Heart left ventricle (tissue), 16 donors: ENCODE data around the gene CELF4. TPM values are rescaled to one million over a fixed set of nuclear protein-coding genes. Genes with fewer than 3 reads are reported as not detected.

Source experiments
- ATAC-seq, 4 donors: fragments of 200-7000 bp; cut with Tn5 transposase; one replicate each; pipeline ENCODE4 v1.9.1; 2020 to 2022; ENCODE audit warnings: moderate library complexity in 4 of 4, mild to moderate bottlenecking in 3 of 4, moderate number of reproducible peaks in 1 of 4
- DNase-seq, 5 donors: peaks; one replicate each; pipeline ENCODE4 v3.0.0-alpha.2; 2020
- H3K27ac ChIP-seq, 12 donors: fragments of 200-600 bp; sonication (generic) in 4 of 12; one replicate each; pipeline versions ENCODE4 v1.5.0 to v1.8.0; 2016 to 2022; ENCODE audit warnings: mild to moderate bottlenecking in 2 of 12
- H3K27me3 ChIP-seq, 9 donors: fragments of 200-600 bp; sonication (generic) in 2 of 9; one replicate each; pipeline versions ENCODE4 v1.5.1 to v1.8.0; 2016 to 2022; ENCODE audit warnings: mild to moderate bottlenecking in 3 of 9
- H3K36me3 ChIP-seq, 9 donors: fragments of 200-600 bp; sonication (generic) in 2 of 9; one replicate each; pipeline versions ENCODE4 v1.5.0 to v1.8.0; 2018 to 2022; ENCODE audit warnings: mild to moderate bottlenecking in 2 of 9
- H3K4me1 ChIP-seq, 12 donors: fragments of 200-600 bp; sonication (generic) in 4 of 12; one replicate each; pipeline versions ENCODE4 v1.5.0 to v1.8.0; 2016 to 2022; ENCODE audit warnings: mild to moderate bottlenecking in 3 of 12
- H3K4me3 ChIP-seq, 12 donors: fragments of 200-600 bp; sonication (generic) in 4 of 12; one replicate each; pipeline versions ENCODE4 v1.5.0 to v1.8.0; 2017 to 2022; ENCODE audit warnings: mild to moderate bottlenecking in 9 of 12, moderate library complexity in 4 of 12
- H3K9me3 ChIP-seq, 12 donors: fragments of 200-600 bp; sonication (generic) in 4 of 12; one replicate each; pipeline versions ENCODE4 v1.5.0 to v1.8.0; 2016 to 2022; ENCODE audit warnings: mild to moderate bottlenecking in 1 of 12
- CTCF ChIP-seq, 12 donors: fragments of 200-600 bp; sonication (generic) in 4 of 12; IDR thresholded peaks; one replicate each; pipeline versions ENCODE4 v1.5.0 to v1.8.0; 2018 to 2022; ENCODE audit warnings: antibody characterized with exemption in 12 of 12, mild to moderate bottlenecking in 5 of 12
- POLR2A ChIP-seq, 2 donors: fragments of 450-650 bp; IDR thresholded peaks; one replicate each; pipeline ENCODE4 v1.6.1; 2017; ENCODE audit warnings: antibody characterized with exemption in 2 of 2, mild to moderate bottlenecking in 2 of 2, moderate library complexity in 2 of 2
- WGBS, 4 donors: extraction: QIAGEN DNeasy Blood & Tissue Kit in 2 of 4; methylation state at CpG; one replicate each; pipeline versions ENCODE4 v1.1.5 to v1.1.7; 2013 to 2018; 5-methylcytosine and 5-hydroxymethylcytosine counted together
- intact Hi-C, 10 donors: fragments of 100-400 bp; cut with DNase I; formaldehyde crosslinking; loops; one replicate each; pipeline versions ENCODE4 v1.11.1 to v1.14.2; 2022
- polyA plus RNA-seq, 2 donors: library from polyadenylated mRNA; stranded (reverse); fragments of 200-250 nt; gene quantifications; one replicate each; pipeline ENCODE4 v1.2.3, GENCODE V29; 2013
- total RNA-seq, 9 donors: library from RNA; depleted of rRNA in 2 of 9; stranded (reverse); fragments of >200 nt in 2 of 9; fragmentation: NEBNext Ultra II Directional in 3 of 9; extraction: Animal tissue kit (Norgen Biotek cat#: 25700) in 3 of 9; gene quantifications; one replicate each; pipeline versions ENCODE4 v1.1.0 to v1.2.4, GENCODE V29; 2016 to 2023
- donor health status: ischemic (EF 13 %, LVEDD 7.1; RV severe dilation, severe dysfunction).
- donor health status: healthy with polysubstance abuse.
- donor health status: DM: no; HTN: yes; CAD: no.
- donor health status: DM: no; HTN: no; CAD: no.
- donor health status: ischemic (EF 25% LVEDD 6.9; RV normal size, moderate dysfunction).
- donor health status: ischemic (EF 25% LVEDD 5.7; RV mildly dilated, moderate dysfunction).
- donor health status: healthy.
- donor health status: DM: yes; HTN: yes; CAD: no.
- donor health status: ischemic (EF 35%, LVEDD 5.7; RV mildly dilated, moderate dysfunction).
- donor health status: nonischemic (EF 11% LVEDD 7.7; RV severe dilation, severe dysfunction).
- donor health status: DM: yes; HTN: yes; CAD: no.
- donor health status: PGD.
- donor health status: ischemic (EF 29% LVEDD 5.4; RV normal size, mild dysfunction).
- donor health status: nonischemic (EF 23%, LVEDD 6.1; RV moderate dilation, normal function).

CELF4 gene
- total and polyA plus RNA-seq, 11 donors, result 0.11 to 0.67 (median 0.40) TPM; not detected in 3

- no peaks in the 10 kb centered on the region for H3K36me3 ChIP-seq
- intact Hi-C loops, result loop anchor here in 1 of 10 donors (10.0 kb wide), 1 partner anchor 223 kb away; no protein-coding TSS in a partner anchor
- no peak for TF ChIP-seq POLR2A (IDR thresholded peaks at IDR 0.05)
- no peak for TF ChIP-seq CTCF (IDR thresholded peaks at IDR 0.05)
- WGBS, 4 donors, result 64 to 67% (median 64%) methylated on average over 5 of the region's 5 CpGs
- H3K9me3 ChIP-seq, result no peaks in the 10 kb centered on the region
- H3K27ac ChIP-seq, result no peak overlapping the region
- ATAC-seq (no peak), DNase-seq (no peak)
- no peak overlapping the region for H3K4me3 ChIP-seq
- H3K4me1 ChIP-seq, result no peaks in the 10 kb centered on the region
- H3K27me3 ChIP-seq, result peaks cover 0 to 51% (median 5%) of the 10 kb centered on the region in 9 donors
Measured at GRCh38 chr18:37552286-37552685, 13.3 kb downstream of the CELF4 start.

GRCh38 chr18:37551846-37552245, 13.8 kb downstream of the CELF4 start:
- WGBS, 4 donors, result 74 to 77% (median 76%) methylated on average over 8 of the region's 8 CpGs
- Histone ChIP-seq H3K9me3 (no peaks in the 10 kb centered on the region), H3K27me3 (peaks cover 0 to 51% (median 5%) of the 10 kb centered on the region in 9 donors), H3K36me3 (no peaks in the 10 kb centered on the region), H3K4me1 (no peaks in the 10 kb centered on the region), H3K27ac (no peak overlapping the region), H3K4me3 (no peak overlapping the region)
- DNase-seq, result no peak
- TF ChIP-seq POLR2A (IDR thresholded peaks at IDR 0.05) (no peak), CTCF (IDR thresholded peaks at IDR 0.05) (no peak)
- ATAC-seq, result no peak
- intact Hi-C loops, result loop anchor here in 1 of 10 donors (10.0 kb wide), 1 partner anchor 223 kb away; no protein-coding TSS in a partner anchor

GRCh38 chr18:37551249-37551648, 14.3 kb downstream of the CELF4 start:
- Histone ChIP-seq H3K27ac (no peak overlapping the region), H3K4me1 (no peaks in the 10 kb centered on the region), H3K9me3 (no peaks in the 10 kb centered on the region), H3K27me3 (peaks cover 0 to 51% (median 5%) of the 10 kb centered on the region in 9 donors), H3K4me3 (no peak overlapping the region), H3K36me3 (no peaks in the 10 kb centered on the region)
- no peak for ATAC-seq
- TF ChIP-seq POLR2A (IDR thresholded peaks at IDR 0.05), result no peak
- TF ChIP-seq CTCF (IDR thresholded peaks at IDR 0.05), result no peak
- WGBS, 4 donors, result 63 to 72% (median 67%) methylated on average over 2 to 3 of the region's 3 CpGs
- DNase-seq, result no peak
- intact Hi-C loops, result loop anchor here in 1 of 10 donors (10.0 kb wide), 1 partner anchor 224 kb away; no protein-coding TSS in a partner anchor

GRCh38 chr18:37550118-37550875, 15.3 kb downstream of the CELF4 start:
- H3K27me3 ChIP-seq, result peaks cover 0 to 52% (median 5%) of the 10 kb centered on the region in 9 donors
- H3K4me3 ChIP-seq, result no peak overlapping the region
- H3K36me3 ChIP-seq, result no peaks in the 10 kb centered on the region
- 83 to 90% (median 85%) methylated on average over 9 to 10 of the region's 10 CpGs for WGBS, 4 donors
- H3K27ac ChIP-seq, result no peak overlapping the region
- H3K9me3 ChIP-seq, result no peaks in the 10 kb centered on the region
- ATAC-seq (no peak), DNase-seq (no peak)
- TF ChIP-seq POLR2A (IDR thresholded peaks at IDR 0.05) (no peak), CTCF (IDR thresholded peaks at IDR 0.05) (no peak)
- H3K4me1 ChIP-seq, result no peaks in the 10 kb centered on the region
- intact Hi-C loops, result loop anchor here in 1 of 10 donors (10.0 kb wide), 1 partner anchor 225 kb away; no protein-coding TSS in a partner anchor
